HepG2 (cell line): Measurements from ENCODE around the gene RAET1E. TPM values are rescaled to one million over a fixed set of nuclear protein-coding genes. Genes with fewer than 3 reads are reported as not detected.

ENCODE experiments used
- AKAP8 ChIP-seq: sonication (generic); formaldehyde crosslinking; IDR thresholded peaks from 2 replicates; pipeline ENCODE4 v1.5.1; 2020; ENCODE audit warnings: mild to moderate bottlenecking, missing genetic modification reagents
- BORCS8-MEF2B ChIP-seq: sonication (generic); formaldehyde crosslinking; IDR thresholded peaks from 2 replicates; pipeline ENCODE4 v1.8.0; 2022; ENCODE audit warnings: mild to moderate bottlenecking, missing genetic modification reagents
- BRD4 ChIP-seq: sonication (generic); formaldehyde crosslinking; IDR thresholded peaks from 2 replicates; pipeline ENCODE4 v1.4.0; 2020; ENCODE audit warnings: missing genetic modification reagents
- CBFB ChIP-seq: sonication (generic); formaldehyde crosslinking; IDR thresholded peaks from 2 replicates; pipeline ENCODE4 v1.4.0; 2020; ENCODE audit warnings: missing genetic modification reagents
- E2F2 ChIP-seq: sonication (generic); formaldehyde crosslinking; IDR thresholded peaks from 2 replicates; pipeline ENCODE4 v1.4.0; 2020; ENCODE audit warnings: missing genetic modification reagents, borderline replicate concordance
- EZH2 ChIP-seq: conservative IDR thresholded peaks from 2 replicates; pipeline ENCODE4 v1.6.1; 2012; ENCODE audit warnings: mild to moderate bottlenecking, low read depth, low read length, moderate library complexity
- HNRNPLL ChIP-seq: fragments of 200-400 bp; formaldehyde crosslinking; IDR thresholded peaks from 2 replicates; pipeline ENCODE4 v1.6.1; 2017; ENCODE audit warnings: mild to moderate bottlenecking, low read depth, low read length; ENCODE audit not compliant: poor library complexity, severe bottlenecking
- KDM6A ChIP-seq: IDR thresholded peaks from 2 replicates; pipeline ENCODE4 v1.6.1; 2016; ENCODE audit warnings: low read depth
- MIXL1 ChIP-seq: IDR thresholded peaks from 2 replicates; pipeline ENCODE4 v1.6.1; 2016
- SCMH1 ChIP-seq: sonication (generic); formaldehyde crosslinking; IDR thresholded peaks from 2 replicates; pipeline ENCODE4 v1.9.0; 2021; ENCODE audit warnings: missing genetic modification reagents, mild to moderate bottlenecking, borderline replicate concordance
- SNRNP70 ChIP-seq: fragments of 200-400 bp; formaldehyde crosslinking; IDR thresholded peaks from 2 replicates; pipeline ENCODE4 v1.6.1; 2017; ENCODE audit warnings: mild to moderate bottlenecking, low read depth, low read length, moderate library complexity
- TP53 ChIP-seq: sonication (generic); formaldehyde crosslinking; conservative IDR thresholded peaks from 2 replicates; pipeline ENCODE4 v1.4.0; 2020; ENCODE audit warnings: missing genetic modification reagents
- ZC3H13 ChIP-seq: sonication (generic); formaldehyde crosslinking; IDR thresholded peaks from 2 replicates; pipeline ENCODE4 v1.8.1; 2023; ENCODE audit warnings: mild to moderate bottlenecking, missing genetic modification reagents, moderate library complexity
- ZNF337 ChIP-seq: sonication (generic); formaldehyde crosslinking; IDR thresholded peaks from 2 replicates; pipeline ENCODE4 v1.5.1; 2020; ENCODE audit warnings: missing genetic modification reagents, low read depth, mild to moderate bottlenecking, borderline replicate concordance
- ZNF44 ChIP-seq: sonication (generic); formaldehyde crosslinking; IDR thresholded peaks from 2 replicates; pipeline ENCODE4 v1.5.1; 2020; ENCODE audit warnings: mild to moderate bottlenecking, missing genetic modification reagents
- ZNF550 ChIP-seq: sonication (generic); formaldehyde crosslinking; IDR thresholded peaks from 2 replicates; pipeline ENCODE4 v1.4.0; 2020; ENCODE audit warnings: mild to moderate bottlenecking, missing genetic modification reagents, borderline replicate concordance
- ZNF788 ChIP-seq: sonication (generic); formaldehyde crosslinking; IDR thresholded peaks from 2 replicates; pipeline ENCODE4 v1.5.0; 2020; ENCODE audit warnings: mild to moderate bottlenecking, missing genetic modification reagents, borderline replicate concordance
- ZNF891 ChIP-seq: sonication (generic); formaldehyde crosslinking; IDR thresholded peaks from 2 replicates; pipeline ENCODE4 v1.5.0; 2020; ENCODE audit warnings: mild to moderate bottlenecking, missing genetic modification reagents
- ZSCAN9 ChIP-seq: IDR thresholded peaks from 2 replicates; pipeline ENCODE4 v1.6.1; 2016; ENCODE audit warnings: borderline replicate concordance
- polyA plus RNA-seq, 8 experiments: library from polyadenylated mRNA; depleted of rRNA in 3 of 8; stranded (reverse) in 7 of 8; unstranded in 1 of 8; fragments of >200 nt; fragmentation: Illumina TruSeq in 4 of 8; extraction: Trizol in 4 of 8; gene quantifications; 2 replicates each; pipeline versions ENCODE4 v1.2.1 to v1.2.3, GENCODE V29; 2011 to 2016; ENCODE audit warnings: low read depth in 4 of 8, missing spikeins in 1 of 8, mixed read lengths in 1 of 8; ENCODE audit not compliant: insufficient read depth in 1 of 8
- total RNA-seq, 5 experiments: library from RNA; depleted of rRNA; stranded (reverse); fragments of >200 nt; fragmentation: Illumina TruSeq; extraction: Trizol; gene quantifications; 2 replicates each; pipeline ENCODE4 v1.2.3, GENCODE V29; 2016; ENCODE audit warnings: low read depth in 1 of 5
- TF ChIP-seq, protein P1 (sequence below): sonication (generic); formaldehyde crosslinking; IDR thresholded peaks from 2 replicates; pipeline ENCODE4 v1.5.0; 2020; ENCODE audit warnings: mild to moderate bottlenecking, missing genetic modification reagents
- TF ChIP-seq, protein P2 (sequence below): sonication (generic); formaldehyde crosslinking; IDR thresholded peaks from 2 replicates; pipeline ENCODE4 v1.4.0; 2020; ENCODE audit warnings: mild to moderate bottlenecking, missing genetic modification reagents
- TF ChIP-seq, protein P3 (sequence below): sonication (generic); formaldehyde crosslinking; IDR thresholded peaks from 2 replicates; pipeline ENCODE4 v1.4.0; 2020; ENCODE audit warnings: missing genetic modification reagents, mild to moderate bottlenecking, borderline replicate concordance
- TF ChIP-seq, protein P4 (sequence below): sonication (generic); formaldehyde crosslinking; IDR thresholded peaks from 2 replicates; pipeline ENCODE4 v1.5.1; 2020; ENCODE audit warnings: missing genetic modification reagents, mild to moderate bottlenecking, borderline replicate concordance

RAET1E gene
- total and polyA plus RNA-seq, 2 of the 13 experiments (the other 11 are each of a cell fraction or from before 2014, with no cell fraction given): not detected

- TF ChIP-seq HNRNPLL (no peak), TP53 (CRISPR knock-in tag) (no peak; the same call in 1 of the 2 replicates), ZNF550 (no peak), ZNF44 (CRISPR knock-in tag) (no peak; the same call in none of the 2 replicates), BORCS8-MEF2B (CRISPR knock-in tag) (peak; percentile 77), ZC3H13 (CRISPR knock-in tag) (no peak), E2F2 (no peak), KDM6A (CRISPR knock-in tag) (peak; percentile 92), SNRNP70 (no peak), EZH2 (no peak), MIXL1 (CRISPR knock-in tag) (no peak), BRD4 (CRISPR knock-in tag) (peak; percentile 50; the same call in 1 of the 2 replicates), AKAP8 (CRISPR knock-in tag) (no peak), ZNF788 (CRISPR knock-in tag) (peak; percentile 34; the same call in 1 of the 2 replicates), ZNF337 (CRISPR knock-in tag) (peak; percentile 46; the same call in 1 of the 2 replicates), CBFB (CRISPR knock-in tag) (no peak), ZNF891 (CRISPR knock-in tag) (no peak), SCMH1 (CRISPR knock-in tag) (no peak), ZSCAN9 (CRISPR knock-in tag) (no peak; the same call in 1 of the 2 replicates)
- TF ChIP-seq, protein P1, sequence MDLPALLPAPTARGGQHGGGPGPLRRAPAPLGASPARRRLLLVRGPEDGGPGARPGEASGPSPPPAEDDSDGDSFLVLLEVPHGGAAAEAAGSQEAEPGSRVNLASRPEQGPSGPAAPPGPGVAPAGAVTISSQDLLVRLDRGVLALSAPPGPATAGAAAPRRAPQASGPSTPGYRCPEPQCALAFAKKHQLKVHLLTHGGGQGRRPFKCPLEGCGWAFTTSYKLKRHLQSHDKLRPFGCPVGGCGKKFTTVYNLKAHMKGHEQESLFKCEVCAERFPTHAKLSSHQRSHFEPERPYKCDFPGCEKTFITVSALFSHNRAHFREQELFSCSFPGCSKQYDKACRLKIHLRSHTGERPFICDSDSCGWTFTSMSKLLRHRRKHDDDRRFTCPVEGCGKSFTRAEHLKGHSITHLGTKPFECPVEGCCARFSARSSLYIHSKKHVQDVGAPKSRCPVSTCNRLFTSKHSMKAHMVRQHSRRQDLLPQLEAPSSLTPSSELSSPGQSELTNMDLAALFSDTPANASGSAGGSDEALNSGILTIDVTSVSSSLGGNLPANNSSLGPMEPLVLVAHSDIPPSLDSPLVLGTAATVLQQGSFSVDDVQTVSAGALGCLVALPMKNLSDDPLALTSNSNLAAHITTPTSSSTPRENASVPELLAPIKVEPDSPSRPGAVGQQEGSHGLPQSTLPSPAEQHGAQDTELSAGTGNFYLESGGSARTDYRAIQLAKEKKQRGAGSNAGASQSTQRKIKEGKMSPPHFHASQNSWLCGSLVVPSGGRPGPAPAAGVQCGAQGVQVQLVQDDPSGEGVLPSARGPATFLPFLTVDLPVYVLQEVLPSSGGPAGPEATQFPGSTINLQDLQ (CRISPR knock-in tag): no peak
- TF ChIP-seq, protein P2, sequence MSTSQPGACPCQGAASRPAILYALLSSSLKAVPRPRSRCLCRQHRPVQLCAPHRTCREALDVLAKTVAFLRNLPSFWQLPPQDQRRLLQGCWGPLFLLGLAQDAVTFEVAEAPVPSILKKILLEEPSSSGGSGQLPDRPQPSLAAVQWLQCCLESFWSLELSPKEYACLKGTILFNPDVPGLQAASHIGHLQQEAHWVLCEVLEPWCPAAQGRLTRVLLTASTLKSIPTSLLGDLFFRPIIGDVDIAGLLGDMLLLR: no peak
- TF ChIP-seq, protein P3, sequence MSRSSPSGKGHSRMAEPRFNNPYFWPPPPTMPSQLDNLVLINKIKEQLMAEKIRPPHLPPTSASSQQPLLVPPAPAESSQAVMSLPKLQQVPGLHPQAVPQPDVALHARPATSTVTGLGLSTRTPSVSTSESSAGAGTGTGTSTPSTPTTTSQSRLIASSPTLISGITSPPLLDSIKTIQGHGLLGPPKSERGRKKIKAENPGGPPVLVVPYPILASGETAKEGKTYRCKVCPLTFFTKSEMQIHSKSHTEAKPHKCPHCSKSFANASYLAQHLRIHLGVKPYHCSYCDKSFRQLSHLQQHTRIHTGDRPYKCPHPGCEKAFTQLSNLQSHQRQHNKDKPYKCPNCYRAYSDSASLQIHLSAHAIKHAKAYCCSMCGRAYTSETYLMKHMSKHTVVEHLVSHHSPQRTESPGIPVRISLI (CRISPR knock-in tag): no peak; the same call in 1 of the 2 replicates
- TF ChIP-seq, protein P4, sequence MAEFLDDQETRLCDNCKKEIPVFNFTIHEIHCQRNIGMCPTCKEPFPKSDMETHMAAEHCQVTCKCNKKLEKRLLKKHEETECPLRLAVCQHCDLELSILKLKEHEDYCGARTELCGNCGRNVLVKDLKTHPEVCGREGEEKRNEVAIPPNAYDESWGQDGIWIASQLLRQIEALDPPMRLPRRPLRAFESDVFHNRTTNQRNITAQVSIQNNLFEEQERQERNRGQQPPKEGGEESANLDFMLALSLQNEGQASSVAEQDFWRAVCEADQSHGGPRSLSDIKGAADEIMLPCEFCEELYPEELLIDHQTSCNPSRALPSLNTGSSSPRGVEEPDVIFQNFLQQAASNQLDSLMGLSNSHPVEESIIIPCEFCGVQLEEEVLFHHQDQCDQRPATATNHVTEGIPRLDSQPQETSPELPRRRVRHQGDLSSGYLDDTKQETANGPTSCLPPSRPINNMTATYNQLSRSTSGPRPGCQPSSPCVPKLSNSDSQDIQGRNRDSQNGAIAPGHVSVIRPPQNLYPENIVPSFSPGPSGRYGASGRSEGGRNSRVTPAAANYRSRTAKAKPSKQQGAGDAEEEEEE: no peak
These were observed 36.9 kb downstream of the RAET1E start (continued) for GRCh38 chr6:149860834-149861602.
